ENCODE measurements around the gene RGS2. TPM values are rescaled to one million over a fixed set of nuclear protein-coding genes. Genes with fewer than 3 reads are reported as not detected.

The RGS2 gene
- total RNA-seq, 4 donors from 2014 or later = 78.0 to 98.2 (median 91.4) TPM

GRCh38 chr1:192787914-192788585, 20.8 kb upstream of the RGS2 start:
- Histone ChIP-seq H3K4me3 (no peak overlapping the region), H3K27ac (no peak overlapping the region), H3K9me3 (no peaks in the 10 kb centered on the region), H3K36me3 (no peaks in the 10 kb centered on the region), H3K4me1 (no peaks in the 10 kb centered on the region), H3K27me3 (no peaks in the 10 kb centered on the region)
- no peak for TF ChIP-seq CTCF (IDR thresholded peaks at IDR 0.05)
- no peak for TF ChIP-seq POLR2A (IDR thresholded peaks at IDR 0.05)
- no peak for DNase-seq

- H3K27me3 ChIP-seq = no peaks in the 10 kb centered on the region
- H3K27ac ChIP-seq = no peak overlapping the region
- H3K36me3 ChIP-seq = no peaks in the 10 kb centered on the region
- no peak overlapping the region for H3K4me3 ChIP-seq
- TF ChIP-seq CTCF (IDR thresholded peaks at IDR 0.05) (no peak), POLR2A (IDR thresholded peaks at IDR 0.05) (no peak)
- no peaks in the 10 kb centered on the region for H3K4me1 ChIP-seq
- no peaks in the 10 kb centered on the region for H3K9me3 ChIP-seq
- DNase-seq = no peak
Measured at GRCh38 chr1:192789871-192790270, 19.0 kb upstream of the RGS2 start.

- Histone ChIP-seq H3K27ac (no peak overlapping the region), H3K27me3 (no peaks in the 10 kb centered on the region), H3K4me3 (no peak overlapping the region), H3K36me3 (no peaks in the 10 kb centered on the region), H3K9me3 (no peaks in the 10 kb centered on the region), H3K4me1 (no peaks in the 10 kb centered on the region)
- no peak for TF ChIP-seq CTCF (IDR thresholded peaks at IDR 0.05)
- TF ChIP-seq POLR2A (IDR thresholded peaks at IDR 0.05) = no peak
- DNase-seq = no peak
Measured at GRCh38 chr1:192792628-192793027, 16.2 kb upstream of the RGS2 start.

GRCh38 chr1:192793983-192794767, 14.7 kb upstream of the RGS2 start:
- Histone ChIP-seq H3K27ac (no peak overlapping the region), H3K36me3 (no peaks in the 10 kb centered on the region), H3K27me3 (no peaks in the 10 kb centered on the region), H3K9me3 (no peaks in the 10 kb centered on the region), H3K4me1 (no peaks in the 10 kb centered on the region), H3K4me3 (no peak overlapping the region)
- TF ChIP-seq CTCF (IDR thresholded peaks at IDR 0.05) = no peak
- TF ChIP-seq POLR2A (IDR thresholded peaks at IDR 0.05) = no peak
- DNase-seq = no peak

GRCh38 chr1:192794768-192795035, 14.1 kb upstream of the RGS2 start:
- TF ChIP-seq POLR2A (IDR thresholded peaks at IDR 0.05) (no peak), CTCF (IDR thresholded peaks at IDR 0.05) (no peak)
- Histone ChIP-seq H3K36me3 (no peaks in the 10 kb centered on the region), H3K4me3 (no peak overlapping the region), H3K27me3 (no peaks in the 10 kb centered on the region), H3K4me1 (no peaks in the 10 kb centered on the region), H3K9me3 (no peaks in the 10 kb centered on the region), H3K27ac (no peak overlapping the region)
- no peak for DNase-seq
